D341Med (cell line): ENCODE results near the gene NXN.
"Not testable (repeated sequence)": the region's sequence is repeated elsewhere in the genome, so short reads cannot be mapped to it uniquely, and the experiment has no call there.

Source experiments
- DNase-seq: peaks from one replicate; pipeline ENCODE4 v3.0.0; 2012; ENCODE audit warnings: low spot score

Gene NXN

GRCh38 chr17:760371-760770, 219.2 kb downstream of the NXN start:
- DNase-seq, result no peak

- DNase-seq, result no peak
These were observed 219.6 kb downstream of the NXN start for GRCh38 chr17:759964-760363.

- not testable (repeated sequence) for DNase-seq
These were observed 223.5 kb downstream of the NXN start for GRCh38 chr17:756010-756567.

DNA sequence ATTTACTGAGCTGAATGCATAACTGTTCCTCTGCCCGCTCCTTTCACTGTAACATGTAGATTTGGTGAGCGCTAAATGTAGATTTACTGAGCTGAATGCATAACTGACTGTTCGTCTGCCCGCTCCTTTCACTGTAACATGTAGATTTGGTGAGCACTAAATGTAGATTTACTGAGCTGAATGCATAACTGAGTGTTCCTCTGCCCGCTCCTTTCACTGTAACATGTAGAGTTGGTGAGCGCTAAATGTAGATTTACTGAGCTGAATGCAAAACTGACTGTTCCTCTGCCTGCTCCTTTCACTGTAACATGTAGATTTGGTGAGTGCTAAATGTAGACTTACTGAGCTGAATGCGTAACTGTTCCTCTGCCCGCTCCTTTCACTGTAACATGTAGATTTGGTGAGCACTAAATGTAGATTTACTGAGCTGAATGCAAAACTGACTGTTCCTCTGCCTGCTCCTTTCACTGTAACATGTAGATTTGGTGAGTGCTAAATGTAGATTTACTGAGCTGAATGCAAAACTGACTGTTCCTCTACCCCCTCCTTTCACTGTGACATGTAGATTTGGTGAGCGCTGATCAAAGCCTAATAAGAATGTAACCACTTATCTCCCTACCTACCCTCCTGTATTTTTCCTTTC, 224.1 kb downstream of the NXN start:
- DNase-seq, result not testable (repeated sequence)

- DNase-seq, result no peak
These were observed 226.2 kb downstream of the NXN start for GRCh38 chr17:753418-753817.

DNA sequence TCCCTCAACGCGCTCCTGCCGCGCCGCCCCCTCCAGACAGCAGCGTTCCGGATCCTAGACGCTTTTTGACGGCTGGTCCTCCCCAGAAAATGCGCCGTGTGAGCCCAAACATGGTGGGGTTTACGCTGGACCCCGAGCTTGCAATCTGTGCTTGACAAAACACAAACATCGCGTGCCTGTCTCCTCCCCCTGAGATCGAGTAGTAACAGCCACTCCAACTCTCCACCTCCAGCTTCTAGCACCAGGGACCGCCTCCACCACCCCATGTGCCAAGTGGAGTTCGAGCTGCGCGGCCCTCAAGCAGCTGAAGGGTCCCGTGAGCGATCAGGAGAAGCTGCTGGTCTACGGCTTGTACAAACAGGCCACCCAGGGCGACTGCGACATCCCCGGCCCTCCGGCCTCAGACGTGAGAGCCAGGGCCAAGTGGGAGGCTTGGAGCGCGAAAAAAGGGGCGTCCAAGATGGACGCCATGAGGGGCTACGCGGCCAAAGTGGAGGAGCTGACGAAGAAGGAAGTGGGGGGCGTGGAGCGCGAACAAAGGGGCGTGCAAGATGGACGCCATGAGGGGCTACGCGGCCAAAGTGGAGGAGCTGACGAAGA, 226.9 kb downstream of the NXN start:
- peak; percentile 49 for DNase-seq

DNA sequence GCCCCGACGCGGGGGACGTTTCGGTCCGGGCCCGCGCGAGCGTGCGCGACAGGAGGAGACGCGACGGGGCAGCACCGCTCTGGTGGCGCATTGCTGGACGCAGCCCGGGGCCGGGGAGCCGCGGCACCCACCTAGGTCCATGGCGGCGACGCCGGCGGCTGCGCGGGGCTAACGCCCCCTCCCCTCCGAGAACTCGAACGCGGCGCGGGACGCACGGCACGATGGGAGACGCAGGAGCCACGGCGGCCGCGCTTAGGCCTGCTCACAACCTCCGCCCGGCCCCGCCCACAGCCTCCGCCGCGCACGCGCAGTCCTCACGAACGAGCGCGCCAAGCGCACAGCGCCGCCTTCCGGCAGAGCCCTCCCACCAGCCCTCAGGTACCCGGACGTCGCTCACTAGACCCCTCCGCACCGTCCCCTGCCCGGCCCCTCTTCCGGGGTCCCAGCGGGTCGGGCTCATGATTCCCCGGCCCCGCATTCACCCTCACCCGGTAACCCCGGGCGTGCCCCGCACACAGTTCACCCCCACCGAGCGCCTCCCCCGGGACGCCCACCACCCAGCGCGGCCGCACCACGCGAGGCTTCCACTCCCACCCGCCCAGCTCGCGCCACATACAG, 227.5 kb downstream of the NXN start, which contains the start of gene GEMIN4:
TSS of gene GEMIN4 (minus strand) at position 263 of the 618 bp plus-strand sequence. CDS start at position 141, 122 bp downstream.
- peak; percentile 93 for DNase-seq

DNA sequence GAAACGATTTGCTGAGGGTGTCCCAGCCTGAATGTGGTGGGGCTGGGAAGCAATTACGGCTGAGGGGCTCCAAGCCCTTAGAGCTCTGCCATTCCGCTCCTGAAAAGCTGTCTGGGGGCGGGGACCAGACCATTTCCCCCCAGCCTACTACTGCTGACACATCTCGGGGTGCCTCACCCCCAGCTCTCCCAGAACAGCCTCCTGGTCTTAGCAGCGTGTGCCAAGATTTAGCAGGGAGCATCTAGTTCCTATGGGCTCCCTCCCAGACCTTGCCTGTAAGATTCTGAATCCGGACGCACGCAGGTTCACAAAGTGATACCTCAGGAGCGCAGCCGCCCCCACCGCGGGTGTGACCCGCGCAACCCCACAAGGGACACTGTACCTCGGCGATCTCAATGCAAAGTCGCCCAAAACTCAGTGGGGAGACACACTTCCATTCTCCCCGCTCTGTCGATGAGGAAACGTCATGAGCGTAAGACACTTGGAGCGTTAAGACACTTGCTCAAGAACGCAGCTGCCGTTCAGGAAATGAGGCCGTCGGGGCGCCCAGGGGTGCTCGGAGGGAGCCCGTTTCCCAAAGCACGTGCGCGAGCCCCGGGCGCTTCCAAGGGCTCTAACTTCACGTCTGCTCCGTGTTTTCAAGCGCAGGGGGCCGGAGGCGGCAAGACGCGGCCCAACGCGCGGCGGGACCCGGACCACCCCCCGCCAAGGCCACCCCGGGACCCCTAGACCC, 228.1 kb downstream of the NXN start:
- no peak for DNase-seq

DNA sequence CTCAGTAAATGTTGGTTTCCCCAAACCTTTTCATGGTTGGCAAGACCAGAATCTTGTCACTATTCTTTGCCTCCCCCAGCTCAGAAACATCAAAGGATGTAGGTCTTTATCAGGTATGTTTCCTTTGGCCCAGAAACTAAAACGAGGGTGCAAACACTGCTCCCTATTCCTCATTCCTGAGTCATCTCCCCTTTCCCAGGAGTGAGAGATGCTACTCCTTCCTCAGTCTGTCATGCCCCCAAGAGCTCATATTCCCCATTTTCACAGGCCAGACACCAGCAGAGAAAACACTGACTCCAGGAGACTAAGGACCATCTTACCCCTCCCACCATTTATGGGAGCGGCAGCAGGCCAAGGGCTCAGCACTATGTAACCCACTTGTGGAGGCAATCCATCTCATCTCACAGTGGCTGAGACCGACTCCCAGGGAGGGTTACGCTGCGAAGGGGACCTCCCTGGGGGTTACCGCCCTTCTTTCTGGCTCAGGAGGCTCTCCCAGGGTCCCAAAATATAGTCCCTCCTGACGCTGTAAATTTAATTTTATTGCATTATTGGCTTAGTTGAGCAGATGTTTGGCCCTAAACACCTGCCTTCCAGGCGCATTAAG, 229.0 kb downstream of the NXN start:
- peak; percentile 44 for DNase-seq

GRCh38 chr17:749359-749758, 230.2 kb downstream of the NXN start:
- not testable (repeated sequence) for DNase-seq
